Measurements from ENCODE around the gene OTOG.

DNA sequence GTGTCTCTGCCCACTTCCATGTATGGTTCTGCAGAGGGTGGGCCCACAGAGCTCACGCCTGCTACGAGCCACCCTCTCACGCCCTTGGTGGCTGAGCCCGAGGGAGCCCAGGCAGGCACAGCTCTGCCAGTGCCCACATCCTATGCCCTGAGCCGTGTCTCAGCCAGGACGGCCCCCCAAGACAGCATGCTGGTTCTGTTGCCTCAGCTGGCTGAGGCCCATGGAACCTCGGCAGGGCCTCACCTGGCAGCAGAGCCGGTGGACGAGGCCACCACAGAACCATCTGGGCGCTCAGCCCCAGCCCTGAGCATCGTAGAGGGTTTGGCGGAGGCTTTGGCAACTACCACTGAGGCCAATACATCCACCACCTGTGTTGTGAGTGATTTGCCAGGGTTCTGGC, 64.0 kb downstream of the OTOG start:
- TF ChIP-seq, protein P1, sequence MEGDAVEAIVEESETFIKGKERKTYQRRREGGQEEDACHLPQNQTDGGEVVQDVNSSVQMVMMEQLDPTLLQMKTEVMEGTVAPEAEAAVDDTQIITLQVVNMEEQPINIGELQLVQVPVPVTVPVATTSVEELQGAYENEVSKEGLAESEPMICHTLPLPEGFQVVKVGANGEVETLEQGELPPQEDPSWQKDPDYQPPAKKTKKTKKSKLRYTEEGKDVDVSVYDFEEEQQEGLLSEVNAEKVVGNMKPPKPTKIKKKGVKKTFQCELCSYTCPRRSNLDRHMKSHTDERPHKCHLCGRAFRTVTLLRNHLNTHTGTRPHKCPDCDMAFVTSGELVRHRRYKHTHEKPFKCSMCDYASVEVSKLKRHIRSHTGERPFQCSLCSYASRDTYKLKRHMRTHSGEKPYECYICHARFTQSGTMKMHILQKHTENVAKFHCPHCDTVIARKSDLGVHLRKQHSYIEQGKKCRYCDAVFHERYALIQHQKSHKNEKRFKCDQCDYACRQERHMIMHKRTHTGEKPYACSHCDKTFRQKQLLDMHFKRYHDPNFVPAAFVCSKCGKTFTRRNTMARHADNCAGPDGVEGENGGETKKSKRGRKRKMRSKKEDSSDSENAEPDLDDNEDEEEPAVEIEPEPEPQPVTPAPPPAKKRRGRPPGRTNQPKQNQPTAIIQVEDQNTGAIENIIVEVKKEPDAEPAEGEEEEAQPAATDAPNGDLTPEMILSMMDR (IDR thresholded peaks at IDR 0.05) = no peak
- no peak for TF ChIP-seq POLR2A (IDR thresholded peaks at IDR 0.05)

All from lower leg skin (tissue), 3 donors.